ENCODE measurements around the gene FAM149B1.

DNA sequence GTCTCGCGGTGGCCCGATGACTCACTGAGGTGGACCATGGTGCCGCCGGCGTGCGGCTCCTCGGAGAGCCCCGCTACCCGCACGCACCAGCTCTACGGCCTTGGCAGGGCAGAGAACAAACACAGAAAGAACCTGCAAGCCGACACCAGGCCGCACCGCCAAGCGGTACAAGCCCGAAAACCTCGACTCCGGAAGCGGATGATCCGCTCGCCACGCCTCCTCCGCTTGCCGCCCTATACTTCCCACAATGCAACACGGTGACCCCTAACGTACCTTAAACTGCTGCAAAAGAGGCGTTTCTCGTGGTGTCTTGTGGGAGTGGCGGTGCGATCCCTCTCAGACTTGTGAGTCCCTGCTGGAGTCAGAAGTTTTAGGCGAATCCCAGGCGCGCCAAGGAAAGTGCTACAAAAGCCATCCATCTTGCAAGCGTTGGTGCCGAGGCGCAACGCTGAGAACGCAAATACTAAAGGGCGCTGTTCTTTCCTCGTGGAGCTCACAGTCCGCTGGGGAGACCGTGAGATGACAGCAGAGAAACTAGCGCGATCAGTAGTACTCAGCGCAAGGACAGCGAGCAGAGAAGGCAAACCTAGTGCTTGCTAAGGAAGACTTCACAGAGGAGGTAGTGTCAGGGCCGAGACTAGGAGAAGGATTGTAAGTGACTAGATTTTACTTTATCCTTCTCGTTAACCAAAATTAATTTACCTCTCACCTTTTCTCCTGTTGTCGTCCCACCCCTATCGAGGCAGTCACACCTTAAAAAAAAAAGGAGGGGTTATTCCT lies 84.7 kb downstream of the FAM149B1 start, which contains the start of gene MRPS16:
- TF ChIP-seq, protein P1, sequence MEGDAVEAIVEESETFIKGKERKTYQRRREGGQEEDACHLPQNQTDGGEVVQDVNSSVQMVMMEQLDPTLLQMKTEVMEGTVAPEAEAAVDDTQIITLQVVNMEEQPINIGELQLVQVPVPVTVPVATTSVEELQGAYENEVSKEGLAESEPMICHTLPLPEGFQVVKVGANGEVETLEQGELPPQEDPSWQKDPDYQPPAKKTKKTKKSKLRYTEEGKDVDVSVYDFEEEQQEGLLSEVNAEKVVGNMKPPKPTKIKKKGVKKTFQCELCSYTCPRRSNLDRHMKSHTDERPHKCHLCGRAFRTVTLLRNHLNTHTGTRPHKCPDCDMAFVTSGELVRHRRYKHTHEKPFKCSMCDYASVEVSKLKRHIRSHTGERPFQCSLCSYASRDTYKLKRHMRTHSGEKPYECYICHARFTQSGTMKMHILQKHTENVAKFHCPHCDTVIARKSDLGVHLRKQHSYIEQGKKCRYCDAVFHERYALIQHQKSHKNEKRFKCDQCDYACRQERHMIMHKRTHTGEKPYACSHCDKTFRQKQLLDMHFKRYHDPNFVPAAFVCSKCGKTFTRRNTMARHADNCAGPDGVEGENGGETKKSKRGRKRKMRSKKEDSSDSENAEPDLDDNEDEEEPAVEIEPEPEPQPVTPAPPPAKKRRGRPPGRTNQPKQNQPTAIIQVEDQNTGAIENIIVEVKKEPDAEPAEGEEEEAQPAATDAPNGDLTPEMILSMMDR (IDR thresholded peaks at IDR 0.05; ENCODE audit: borderline replicate concordance, extremely low read depth, low read length, poor library complexity, severe bottlenecking) = no peak
- TF ChIP-seq EZH2 (IDR thresholded peaks at IDR 0.05; ENCODE audit: borderline replicate concordance, low read depth, low read length, severe bottlenecking) = no peak
